RWPE1 (cell line): ENCODE data around the gene NOL9.

Source experiments
- CTCF ChIA-PET: fragments of 350-600 bp; sonication (Branson Sonifier 250); formaldehyde crosslinking; extraction: SDS; loops from one replicate; lab custom pipeline; 2021; lab: Yijun Ruan, JAX
- POLR2A ChIA-PET: fragments of 400-600 bp; formaldehyde crosslinking; extraction: SDS; loops from one replicate; lab custom pipeline; 2020; ENCODE audit warnings: antibody characterized with exemption; ENCODE audit not compliant: low non-redundant PET; lab: Yijun Ruan, JAX
- DNase-seq: peaks from one replicate; pipeline ENCODE4 v3.0.0; 2012; ENCODE audit warnings: low spot score
- H3K27ac ChIP-seq: fragments of 450-650 bp; 2 replicates; pipeline ENCODE4 v1.5.1; 2017
- TF ChIP-seq, protein P1 (sequence below): fragments of 450-650 bp; conservative IDR thresholded peaks from 2 replicates; pipeline ENCODE4 v1.5.1; 2017; ENCODE audit warnings: low read depth, mild to moderate bottlenecking

The NOL9 gene

DNA sequence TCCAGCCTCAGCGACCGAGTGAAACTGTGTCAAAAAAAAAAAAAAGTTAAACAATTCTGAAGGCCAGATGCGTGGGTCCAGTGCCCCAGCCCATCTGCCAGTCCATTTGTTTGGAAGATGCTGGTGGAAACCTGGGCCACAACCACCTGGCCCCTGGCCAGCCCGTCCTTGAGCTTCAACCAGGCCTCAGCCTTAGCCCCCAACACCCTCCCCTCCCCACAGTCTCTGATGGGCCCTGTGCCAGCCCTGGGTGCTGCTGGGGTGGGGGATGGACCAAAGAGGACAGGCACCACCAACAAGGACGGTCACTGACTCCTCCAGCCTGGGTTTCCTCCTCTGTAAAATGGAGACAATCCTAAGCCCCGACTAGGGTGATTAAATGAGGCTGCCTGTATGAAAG, 43.3 kb downstream of the NOL9 start:
- ChIA-PET CTCF (no interaction called here), POLR2A (no interaction called here)
- no peak overlapping the region for H3K27ac ChIP-seq
- TF ChIP-seq, protein P1, sequence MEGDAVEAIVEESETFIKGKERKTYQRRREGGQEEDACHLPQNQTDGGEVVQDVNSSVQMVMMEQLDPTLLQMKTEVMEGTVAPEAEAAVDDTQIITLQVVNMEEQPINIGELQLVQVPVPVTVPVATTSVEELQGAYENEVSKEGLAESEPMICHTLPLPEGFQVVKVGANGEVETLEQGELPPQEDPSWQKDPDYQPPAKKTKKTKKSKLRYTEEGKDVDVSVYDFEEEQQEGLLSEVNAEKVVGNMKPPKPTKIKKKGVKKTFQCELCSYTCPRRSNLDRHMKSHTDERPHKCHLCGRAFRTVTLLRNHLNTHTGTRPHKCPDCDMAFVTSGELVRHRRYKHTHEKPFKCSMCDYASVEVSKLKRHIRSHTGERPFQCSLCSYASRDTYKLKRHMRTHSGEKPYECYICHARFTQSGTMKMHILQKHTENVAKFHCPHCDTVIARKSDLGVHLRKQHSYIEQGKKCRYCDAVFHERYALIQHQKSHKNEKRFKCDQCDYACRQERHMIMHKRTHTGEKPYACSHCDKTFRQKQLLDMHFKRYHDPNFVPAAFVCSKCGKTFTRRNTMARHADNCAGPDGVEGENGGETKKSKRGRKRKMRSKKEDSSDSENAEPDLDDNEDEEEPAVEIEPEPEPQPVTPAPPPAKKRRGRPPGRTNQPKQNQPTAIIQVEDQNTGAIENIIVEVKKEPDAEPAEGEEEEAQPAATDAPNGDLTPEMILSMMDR: no peak
- DNase-seq: no peak

DNA sequence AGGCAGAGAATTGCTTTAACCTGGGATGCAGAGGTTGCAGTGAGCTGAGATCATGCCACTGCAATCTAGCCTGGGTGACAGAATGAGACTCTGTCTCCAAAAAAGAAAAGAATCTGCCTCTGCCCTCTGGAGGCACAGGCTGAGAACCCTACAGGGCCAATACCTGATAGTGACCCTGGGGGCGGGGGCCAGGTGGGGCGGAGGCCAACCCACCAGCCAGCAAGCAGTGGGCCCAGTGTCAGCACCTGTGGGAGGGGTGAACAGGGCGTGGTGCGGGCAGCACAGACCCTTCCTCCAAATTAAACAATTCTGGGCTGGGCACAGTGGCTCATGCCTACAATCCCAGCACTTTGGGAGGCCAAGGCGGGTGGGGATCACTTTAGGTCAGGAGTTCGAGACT, 43.8 kb downstream of the NOL9 start:
- ChIA-PET CTCF (no interaction called here), POLR2A (no interaction called here)

DNA sequence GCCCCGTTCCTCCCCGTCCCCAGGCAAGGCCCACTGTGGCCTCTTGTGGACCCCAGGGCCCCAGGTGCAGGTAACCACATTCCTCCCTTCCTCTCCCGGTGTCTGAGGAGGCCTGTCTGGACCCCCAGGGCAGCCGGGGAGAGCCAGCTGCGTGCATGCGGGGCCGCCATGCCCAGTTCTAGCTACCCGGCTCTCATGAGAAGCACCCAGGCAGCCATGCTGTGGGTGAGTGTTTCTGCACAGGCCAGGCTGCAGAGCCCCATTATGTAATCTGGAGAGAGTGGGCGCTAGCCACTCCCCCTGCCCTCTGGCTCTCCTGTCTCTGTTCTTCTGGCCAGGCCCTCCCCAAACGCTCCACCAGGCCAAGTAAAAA, 44.4 kb downstream of the NOL9 start:
- TF ChIP-seq, protein P1: no peak
- no peak overlapping the region for H3K27ac ChIP-seq
- POLR2A ChIA-PET: no interaction called here
- CTCF ChIA-PET: no interaction called here
- DNase-seq: no peak

More for the DNA sequence above, 43.8 kb downstream of the NOL9 start:
- TF ChIP-seq, protein P1: no peak
- no peak overlapping the region for H3K27ac ChIP-seq
- no peak for DNase-seq

DNA sequence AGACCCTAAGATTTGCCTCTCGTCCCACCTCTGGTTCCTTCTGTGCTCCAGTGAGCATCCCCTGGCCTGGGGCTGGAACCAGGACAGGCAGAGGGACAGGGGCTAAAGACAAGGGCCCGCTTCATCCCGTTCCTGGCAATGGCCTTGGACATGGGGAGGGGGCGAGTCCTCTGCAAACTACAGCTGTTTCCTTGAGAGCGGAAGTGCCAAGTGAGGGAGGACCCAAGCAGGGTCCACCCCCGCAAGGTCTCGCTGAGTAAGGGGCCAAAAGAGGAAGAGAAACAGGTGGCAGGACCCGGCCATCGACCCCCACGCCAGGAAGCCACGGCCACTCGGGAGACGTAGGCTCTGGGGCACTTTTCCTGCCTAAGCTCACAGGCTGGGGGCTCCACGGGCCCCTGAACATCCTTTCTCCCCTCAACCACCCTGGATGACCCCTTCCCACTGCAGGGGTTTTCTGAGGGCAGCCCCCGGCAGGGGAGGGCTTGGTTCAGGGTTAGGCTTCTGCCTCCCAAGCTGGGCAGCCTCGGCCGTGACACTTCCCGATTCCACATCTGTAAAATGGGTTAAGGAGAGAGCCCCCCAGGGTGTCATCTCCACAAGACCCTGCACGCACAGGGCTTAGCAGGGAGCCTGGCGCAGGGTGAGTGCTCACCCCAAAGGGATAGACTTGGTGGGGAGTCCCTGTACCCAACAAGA, 44.9 kb downstream of the NOL9 start:
- TF ChIP-seq, protein P1: no peak
- no peak for DNase-seq
- ChIA-PET POLR2A (no interaction called here), CTCF (no interaction called here)
- H3K27ac ChIP-seq: no peak overlapping the region

DNA sequence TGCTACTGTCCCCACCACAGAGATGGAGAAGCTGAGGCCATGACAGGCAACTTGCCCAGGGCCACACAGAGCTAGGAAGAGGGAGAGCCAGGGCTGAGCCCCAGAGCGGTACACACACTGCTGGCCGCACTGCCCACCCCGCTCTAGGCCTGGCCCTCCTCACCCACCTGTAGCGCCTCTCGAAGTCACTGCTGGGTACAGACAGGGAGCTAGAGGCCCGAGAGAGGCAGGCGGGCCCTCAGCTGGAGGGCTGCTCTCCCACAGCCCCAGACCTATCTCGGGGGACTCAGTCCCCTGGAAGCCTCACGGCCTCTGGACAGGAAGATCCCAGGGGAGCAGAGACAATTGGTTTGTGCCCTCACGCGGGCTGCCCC, 45.5 kb downstream of the NOL9 start:
- CTCF ChIA-PET: no interaction called here
- TF ChIP-seq, protein P1: no peak

DNA sequence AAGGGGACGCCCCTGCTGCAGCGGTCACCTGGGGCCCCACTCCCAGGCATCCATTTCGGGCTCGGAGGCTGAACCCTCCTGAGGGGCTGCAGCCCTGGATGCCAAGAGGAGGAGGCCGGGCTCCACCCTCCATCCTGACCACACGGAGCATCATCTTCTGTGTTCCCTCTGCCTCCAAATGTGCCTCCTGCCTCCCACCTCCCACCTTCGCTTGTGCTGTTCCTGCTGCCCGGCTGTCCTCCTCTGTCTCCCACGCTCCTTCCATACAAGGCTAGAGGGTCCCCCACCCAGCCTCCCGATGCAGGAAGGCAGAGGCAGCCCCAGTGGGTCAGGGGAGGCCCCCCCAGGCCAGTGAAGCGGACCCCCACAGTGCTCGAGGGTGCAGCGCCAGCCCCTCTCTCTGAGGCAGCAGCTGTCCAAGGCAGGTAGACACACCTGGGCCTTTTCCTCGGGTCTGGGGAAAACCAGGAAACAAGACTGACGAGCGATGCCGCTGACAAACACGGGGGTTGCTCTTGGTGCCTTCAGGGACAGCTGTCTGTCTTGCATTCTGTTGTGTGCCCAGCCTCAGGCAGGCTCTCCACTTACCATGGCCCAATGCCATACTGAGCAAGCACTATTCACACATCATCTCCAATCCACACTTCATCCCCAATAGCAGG, 46.0 kb downstream of the NOL9 start:
- H3K27ac ChIP-seq: no peak overlapping the region
- no peak for DNase-seq
- CTCF ChIA-PET: interaction anchor here (0.7 kb wide), 1 partner anchor 85 kb away, joined by 3 read pairs; no protein-coding TSS in a partner anchor
- POLR2A ChIA-PET: no interaction called here
- TF ChIP-seq, protein P1: no peak

More for the DNA sequence above, 45.5 kb downstream of the NOL9 start:
- H3K27ac ChIP-seq: no peak overlapping the region
- POLR2A ChIA-PET: no interaction called here
- no peak for DNase-seq
